Measurements from ENCODE around the gene YDJC. TPM values are rescaled to one million over a fixed set of nuclear protein-coding genes. Genes with fewer than 3 reads are reported as not detected.
A peak's percentile ranks its signal among the peaks of the same experiment; 100 is the strongest.

The YDJC gene
- total and polyA plus RNA-seq, 2 of the 8 experiments (the other 6 are each of a cell fraction or from before 2014, with no cell fraction given) = 36.7 to 45.2 TPM

- peak overlapping the region; percentile 52 to 95 (median 86) for H3K4me3 ChIP-seq (ENCODE audit: extremely low read depth in 1 of 4, insufficient read depth in 2 of 4, low read depth in 3 of 4, low read length in 4 of 4)
- peak overlapping the region; percentile 43; the same call in 1 of the 2 replicates for H2BK12ac ChIP-seq (ENCODE audit: low read depth, low read length)
- no peak overlapping the region for H2BK120ac ChIP-seq (replicated peaks; ENCODE audit: low read depth, low read length)
- no peak overlapping the region for H3K27ac ChIP-seq (ENCODE audit: low read depth, low read length)
- 0 out of 2 replicates have a peak, but pooled peaks cover 4% of the 10 kb centered on the region for H3K79me1 ChIP-seq (ENCODE audit: low read depth, low read length)
- WGBS, 2 experiments (ENCODE audit: extremely low coverage in 1 of 2, insufficient coverage in 1 of 2, insufficient read length in 1 of 2, insufficient replicate concordance in 2 of 2, low coverage in 1 of 2, low lambda C conversion rate in 2 of 2, missing lambda C conversion rate in 1 of 2) = 85% methylated on average over 55 of the region's 74 CpGs; no CpG with 5 or more reads in 1 of the 2 experiments
- H2BK20ac ChIP-seq (ENCODE audit: low read length) = no peak overlapping the region
- no peak overlapping the region for H2AFZ ChIP-seq (ENCODE audit: low read length)
- H2BK5ac ChIP-seq (ENCODE audit: low read depth, low read length) = peak overlapping the region; percentile 94; the same call in 1 of the 2 replicates
- peak overlapping the region; percentile 13 for H4K5ac ChIP-seq (ENCODE audit: insufficient read length, low read depth, low read length)
- no peaks in the 10 kb centered on the region; a peak in 1 of 4 replicates for H3K9me3 ChIP-seq (ENCODE audit: insufficient read depth in 2 of 2, low read depth in 1 of 2, low read length in 1 of 2)
- no peak overlapping the region for H2AK5ac ChIP-seq (ENCODE audit: low read depth, low read length)
- peak overlapping the region; percentile 61 for H3K4ac ChIP-seq (replicated peaks; ENCODE audit: insufficient read length, low read depth, low read length)
- no peaks in the 10 kb centered on the region; the same call in 1 of the 2 replicates for H3K23me2 ChIP-seq (ENCODE audit: low read depth, low read length)
- H4K20me1 ChIP-seq (replicated peaks in 1 of 2; ENCODE audit: control insufficient read depth in 1 of 2, insufficient read depth in 2 of 2, low read length in 2 of 2) = peaks cover 17 to 22% of the 10 kb centered on the region in 2 experiments
- no peaks in the 10 kb centered on the region; a peak in 2 of 7 replicates for H3K27me3 ChIP-seq (replicated peaks in 1 of 4; ENCODE audit: control insufficient read depth in 3 of 4, extremely low read depth in 1 of 4, insufficient read depth in 3 of 4, low read length in 3 of 4)
- H3K4me2 ChIP-seq (ENCODE audit: insufficient read depth in 1 of 2, low read depth in 2 of 2, low read length in 2 of 2) = peak overlapping the region; percentile 2 to 83; a peak in 3 of 4 replicates
- DNase-seq (ENCODE audit: low read depth in 1 of 2, low spot score in 2 of 2) (no peak), FAIRE-seq (no peak)
- no peak overlapping the region for H3K23ac ChIP-seq (ENCODE audit: insufficient read length)
- peaks cover 0 to 7% (median 3%) of the 10 kb centered on the region in 4 experiments; a peak in 3 of 8 replicates for H3K36me3 ChIP-seq (ENCODE audit: control insufficient read depth in 2 of 4, insufficient read depth in 4 of 4, low read length in 3 of 4)
- POLR2A ChIA-PET (ENCODE audit: partially characterized antibody) = interaction anchor here (0.6 to 10.2 kb wide), 16 partner anchors 7 to 66 kb away, joined by 3 to 74 read pairs (median 4); partner anchors contain the start of genes SDF2L1 and UBE2L3
- CTCF ChIA-PET (ENCODE audit: partially characterized antibody) = interaction anchor here (0.6 to 24.1 kb wide), 19 partner anchors 8 to 179 kb away, joined by 3 to 499 read pairs (median 7); partner anchors contain the start of genes CCDC116 and SDF2L1
- no peak overlapping the region; the same call in 1 of the 2 replicates for H3K18ac ChIP-seq (ENCODE audit: extremely low read depth, low read length)
- H4K8ac ChIP-seq (ENCODE audit: extremely low read depth, insufficient read depth, low read length) = peak overlapping the region; percentile 97
- H3K4me1 ChIP-seq (replicated peaks in 1 of 4; ENCODE audit: control insufficient read depth in 3 of 4, insufficient read depth in 4 of 4, low read length in 3 of 4) = peaks cover 0 to 3% (median 2%) of the 10 kb centered on the region in 4 experiments; a peak in 3 of 7 replicates
- peaks cover 0 to 12% of the 10 kb centered on the region in 2 experiments; a peak in 1 of 4 replicates for H3K79me2 ChIP-seq (ENCODE audit: control insufficient read depth in 1 of 2, insufficient read depth in 2 of 2, low read length in 2 of 2)
- no peak overlapping the region for H3K14ac ChIP-seq (ENCODE audit: insufficient read length)
- H4K91ac ChIP-seq (replicated peaks; ENCODE audit: insufficient read length, low read length) = peak overlapping the region; percentile 20
- H2BK15ac ChIP-seq (ENCODE audit: low read length) = no peak overlapping the region
- H3K9ac ChIP-seq (replicated peaks in 1 of 4; ENCODE audit: extremely low read depth in 1 of 4, low read depth in 3 of 4, low read length in 3 of 4) = peak overlapping the region in 1 of 4 experiments; percentile 93; a peak in 2 of 7 replicates
- H3K56ac ChIP-seq (replicated peaks; ENCODE audit: insufficient read length, low read depth, low read length) = no peak overlapping the region
- no peak for TF ChIP-seq RNF2 (IDR thresholded peaks at IDR 0.05; ENCODE audit: borderline replicate concordance, low read depth, low read length, missing control alignments, poor library complexity, severe bottlenecking)
- no peak for TF ChIP-seq HDAC2 (IDR thresholded peaks at IDR 0.05; ENCODE audit: borderline replicate concordance in 1 of 2, low read depth in 2 of 2, low read length in 2 of 2)
- TF ChIP-seq CEBPB (IDR thresholded peaks at IDR 0.05; ENCODE audit: low read depth, low read length) = no peak
- no peak for TF ChIP-seq JUN (IDR thresholded peaks at IDR 0.05; ENCODE audit: low read depth, low read length)
- TF ChIP-seq CTBP2 (IDR thresholded peaks at IDR 0.05; ENCODE audit: borderline replicate concordance, insufficient read depth, insufficient read length, low read length) = no peak
- no peak for TF ChIP-seq MAX (IDR thresholded peaks at IDR 0.05)
- TF ChIP-seq TBP (IDR thresholded peaks at IDR 0.05; ENCODE audit: low read depth, low read length) = no peak
- TF ChIP-seq EZH2 (IDR thresholded peaks at IDR 0.05; ENCODE audit: low read depth, low read length, severe bottlenecking) = no peak
- TF ChIP-seq POU5F1 (IDR thresholded peaks at IDR 0.05; ENCODE audit: low read depth, low read length) = no peak
Measured at GRCh38 chr22:21628386-21629254, 1.2 kb downstream of the YDJC start.

All from H1 (cell line).